Measurements from ENCODE around the gene AGO4.
"Not testable (repeated sequence)": the region's sequence is repeated elsewhere in the genome, so short reads cannot be mapped to it uniquely, and the experiment has no call there.

DNA sequence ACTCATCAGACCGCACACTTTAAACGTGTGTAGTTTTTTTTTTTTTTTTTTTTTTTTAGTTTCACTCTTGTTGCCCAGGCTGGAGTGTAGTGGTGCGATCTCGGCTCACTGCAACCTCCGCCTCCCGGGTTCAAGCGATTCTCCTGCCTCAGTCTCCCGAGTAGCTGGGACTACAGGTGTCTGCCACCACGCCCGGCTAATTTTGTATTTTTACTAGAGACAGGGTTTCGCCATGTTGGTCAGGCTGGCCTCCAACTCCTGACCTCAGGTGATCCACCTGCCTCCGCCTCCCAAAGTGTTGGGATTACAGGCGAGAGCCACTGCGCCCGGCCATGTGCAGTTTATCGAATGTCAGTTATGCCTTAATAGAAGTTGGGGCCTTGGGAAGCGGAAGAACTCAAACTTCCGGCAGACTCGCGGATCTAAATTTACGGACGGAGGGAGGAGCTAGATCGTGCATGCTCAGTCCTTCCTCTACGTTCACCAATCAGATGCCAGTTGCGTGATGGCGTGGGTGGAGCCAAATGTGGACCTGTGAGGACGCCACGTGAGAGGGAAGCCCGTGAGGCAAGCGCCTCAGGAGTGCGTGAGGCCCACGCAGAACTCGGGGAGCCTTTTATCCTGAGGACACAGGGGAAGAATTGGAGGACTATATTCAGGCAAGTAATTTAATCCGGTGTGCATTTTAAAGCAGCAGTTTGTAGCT lies 61.6 kb downstream of the AGO4 start:
- not testable (repeated sequence) for TF ChIP-seq CTCF, POLR2A (IDR thresholded peaks at IDR 0.05)
